GM19351 (cell line): ENCODE results near the gene XPO4.
A peak's percentile ranks its signal among the peaks of the same experiment; 100 is the strongest.
"Not testable (repeated sequence)": the region's sequence is repeated elsewhere in the genome, so short reads cannot be mapped to it uniquely, and the experiment has no call there.

Source experiments
- ATAC-seq: cut with Tn5 transposase; IDR thresholded peaks from one replicate; pipeline ENCODE4 v1.9.1; 2021; ENCODE audit warnings: mild to moderate bottlenecking, moderate library complexity; ENCODE audit not compliant: unreplicated experiment

The XPO4 gene

DNA sequence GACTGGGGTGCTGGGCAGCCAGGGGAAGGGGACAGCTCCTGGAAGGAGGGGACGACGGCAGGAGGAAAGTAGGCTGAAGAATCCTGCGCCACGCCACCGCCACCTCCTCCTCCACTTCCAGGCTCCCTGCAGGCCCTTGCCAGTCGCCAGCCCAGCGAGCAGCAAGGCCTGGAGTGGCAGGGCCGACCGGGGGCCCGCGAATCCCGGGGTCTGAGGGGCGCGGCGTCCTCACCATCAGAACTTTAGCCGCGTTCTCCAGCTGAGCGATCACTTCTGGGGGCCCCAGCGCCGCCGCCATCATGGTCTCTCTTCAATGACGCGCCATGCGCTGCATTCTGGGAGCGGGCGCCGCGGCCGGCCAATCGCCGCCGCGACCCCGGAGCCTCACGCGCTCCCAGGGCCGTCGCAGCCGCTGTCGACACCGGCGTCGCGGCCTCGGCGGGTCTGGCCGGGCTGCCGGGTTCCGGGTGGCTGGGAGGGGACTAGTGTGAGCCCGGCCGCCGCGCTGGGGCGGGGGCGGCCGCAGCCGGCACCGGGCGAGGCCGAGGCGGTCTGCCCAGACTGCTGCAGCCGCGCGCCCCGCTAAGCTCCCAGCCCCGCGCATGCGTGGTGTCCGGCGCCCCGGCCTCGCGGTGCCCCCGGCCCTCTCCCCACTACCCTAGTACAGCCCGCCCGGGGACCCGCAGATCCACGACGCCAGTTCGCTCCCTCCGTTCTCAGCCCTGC lies at the start of gene XPO4:
TSS of gene XPO4 (minus strand) at position 309 of the 726 bp plus-strand sequence. CDS start at position 301, 8 bp downstream.
- peak; percentile 92 for ATAC-seq

DNA sequence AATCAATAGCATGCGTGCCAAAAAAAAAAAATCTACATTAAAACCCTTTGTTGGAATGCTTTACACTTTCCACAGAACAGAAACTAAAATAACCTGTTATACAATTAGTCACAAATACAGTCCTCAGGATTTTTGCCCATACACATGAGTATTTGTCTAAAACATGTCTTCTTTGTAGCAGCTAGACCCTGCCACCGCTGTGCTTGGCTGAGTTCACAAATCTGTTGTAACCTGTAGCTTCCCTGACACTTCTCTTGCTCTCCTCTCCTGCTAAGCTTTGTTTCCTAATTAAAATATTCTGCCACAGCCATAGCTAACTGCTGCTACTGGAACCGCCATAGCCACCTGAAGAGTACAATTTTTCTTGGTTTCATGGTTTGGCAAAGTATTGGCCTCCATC lies 45.5 kb upstream of the XPO4 start:
- not testable (repeated sequence) for ATAC-seq

DNA sequence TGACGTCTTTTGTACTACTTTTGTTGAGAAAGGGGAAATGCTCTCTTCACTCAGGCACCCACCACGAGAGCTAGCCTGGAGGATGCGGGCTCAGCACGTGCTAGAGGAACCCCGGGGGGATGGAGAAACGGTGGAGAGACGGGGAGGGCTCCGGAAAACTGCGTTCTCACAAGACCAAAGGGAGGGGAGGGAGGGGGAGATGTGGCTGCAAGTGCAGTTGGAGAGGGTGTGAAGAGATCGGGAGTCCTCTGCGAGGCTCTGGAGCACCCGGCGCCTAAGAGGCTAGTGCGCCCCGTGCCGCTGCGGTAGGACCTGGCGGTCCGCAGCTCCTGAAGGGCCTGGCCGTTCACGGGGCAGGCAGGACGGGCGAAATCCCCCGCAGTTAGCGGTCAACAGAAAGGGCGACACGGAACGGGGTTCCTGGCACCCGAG lies 43.4 kb upstream of the XPO4 start:
- ATAC-seq: no peak

DNA sequence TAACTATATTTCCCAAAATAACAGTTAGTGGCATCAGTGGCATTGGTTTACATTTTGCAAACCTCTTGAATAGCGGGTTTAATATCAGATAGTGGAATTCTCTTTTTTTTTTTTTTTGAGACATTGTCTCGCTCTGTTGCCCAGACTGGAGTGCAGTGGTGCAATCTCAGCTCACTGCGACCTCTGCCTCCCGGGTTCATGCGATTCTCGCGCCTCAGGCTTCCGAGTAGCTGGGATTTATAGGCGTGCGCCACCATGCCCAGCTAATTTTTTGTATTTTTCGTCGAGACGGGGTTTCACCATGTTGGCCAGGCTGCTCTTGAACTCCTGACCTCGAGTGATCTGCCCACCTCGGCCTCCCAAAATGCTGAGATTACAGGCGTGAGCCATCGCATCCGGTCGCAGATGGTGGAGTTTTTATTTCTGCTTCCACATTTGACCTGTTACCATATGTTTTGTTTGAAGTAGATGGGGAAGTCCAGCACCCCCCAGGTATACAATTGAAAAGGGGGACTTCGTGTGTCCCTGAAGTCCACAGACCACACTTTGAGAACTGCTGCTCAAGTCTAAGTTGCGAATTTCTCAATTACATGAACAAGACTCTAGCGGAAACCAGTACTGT lies 40.5 kb upstream of the XPO4 start:
- no peak for ATAC-seq

- ATAC-seq: not testable (repeated sequence)
These were observed 38.0 kb upstream of the XPO4 start for GRCh38 chr13:20940511-20940910.

DNA sequence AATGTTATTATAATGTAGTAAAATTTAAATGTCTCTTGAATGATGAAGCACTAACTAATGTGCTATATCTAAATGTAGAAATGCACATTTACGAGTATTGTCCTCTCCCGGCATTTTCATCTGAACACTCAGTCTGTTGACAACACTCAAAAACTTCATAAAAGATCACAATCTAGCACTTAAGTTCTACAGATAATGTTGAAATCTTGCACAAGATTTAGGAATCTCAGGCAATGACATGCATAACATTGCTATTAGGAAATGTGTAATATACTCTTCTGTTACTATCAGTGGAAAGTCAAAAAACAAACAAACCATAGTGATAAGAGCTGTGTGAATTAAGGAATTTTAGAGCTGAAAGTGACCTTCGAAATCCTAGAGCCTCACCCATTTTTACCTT lies 37.5 kb upstream of the XPO4 start:
- no peak for ATAC-seq

DNA sequence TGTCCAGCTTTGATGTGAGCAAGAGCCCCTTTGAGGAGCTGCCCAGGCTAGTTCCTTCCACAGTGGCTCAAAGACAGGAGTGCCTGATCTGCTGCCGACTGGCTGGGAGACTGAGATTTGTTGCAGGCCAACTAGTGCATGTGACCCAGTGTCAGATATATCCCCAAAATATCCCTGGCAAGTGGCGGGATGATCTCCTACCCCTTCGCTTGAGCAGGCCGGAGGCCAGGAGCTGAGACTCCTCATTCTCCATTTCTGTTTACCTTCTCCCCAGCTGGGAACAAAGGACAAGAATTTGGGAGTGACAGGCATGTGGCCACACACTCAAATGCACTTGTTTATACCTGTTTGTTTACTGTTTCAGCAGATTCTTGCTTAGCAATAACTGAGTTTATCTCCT lies 37.1 kb upstream of the XPO4 start:
- ATAC-seq: no peak

GRCh38 chr13:20938302-20938701 lies 35.8 kb upstream of the XPO4 start:
- no peak for ATAC-seq

DNA sequence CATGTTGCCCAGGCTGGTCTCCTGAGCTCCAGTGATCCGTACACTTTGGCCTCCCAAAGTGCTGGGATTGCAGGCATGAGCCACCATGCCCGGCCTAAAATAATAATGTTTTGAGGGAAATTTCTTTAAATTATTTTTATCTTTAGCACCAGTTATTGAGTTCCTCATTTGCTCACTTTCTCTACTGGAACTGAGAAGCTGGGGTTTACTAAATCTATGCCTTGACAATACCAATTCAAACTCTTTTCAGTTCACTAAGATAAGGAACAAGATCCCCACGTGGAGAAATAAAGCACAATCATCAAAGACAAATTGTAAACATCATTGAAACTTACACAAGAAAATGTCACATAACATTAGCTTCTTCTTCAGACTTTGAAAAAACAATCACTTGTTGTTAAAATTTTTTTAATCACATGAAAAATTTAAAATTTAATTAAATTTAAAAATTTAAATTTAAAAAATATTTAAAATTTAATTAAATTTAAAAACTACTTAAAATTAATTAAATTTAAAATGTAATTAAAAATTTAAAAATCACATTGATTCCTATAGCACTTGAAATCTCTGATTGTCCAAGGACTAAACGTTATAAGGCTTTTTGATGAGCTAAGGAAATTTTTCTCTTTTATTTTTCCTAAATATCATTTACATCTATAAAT lies 25.2 kb upstream of the XPO4 start:
- ATAC-seq: no peak

DNA sequence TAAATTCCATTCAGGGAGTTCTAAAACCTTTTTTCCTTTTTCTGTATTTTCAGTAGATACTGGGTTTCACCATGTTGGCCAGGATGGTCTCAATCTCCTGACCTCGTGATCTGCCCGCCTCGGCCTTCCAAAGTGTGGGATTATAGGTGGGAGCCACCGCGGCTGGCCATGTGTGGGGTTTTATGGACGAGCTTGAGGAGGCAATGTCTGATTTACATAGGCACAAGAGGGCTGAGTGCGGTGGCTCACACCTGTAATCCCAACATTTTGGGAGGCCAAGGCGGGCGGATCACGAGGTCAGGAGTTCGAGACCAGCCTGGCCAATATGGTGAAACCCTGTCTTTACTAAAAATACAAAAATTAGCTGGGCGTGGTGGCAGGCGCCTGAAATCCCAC lies 22.8 kb upstream of the XPO4 start:
- ATAC-seq: not testable (repeated sequence)

- no peak for ATAC-seq
These were observed 22.3 kb upstream of the XPO4 start for GRCh38 chr13:20924758-20925394.

DNA sequence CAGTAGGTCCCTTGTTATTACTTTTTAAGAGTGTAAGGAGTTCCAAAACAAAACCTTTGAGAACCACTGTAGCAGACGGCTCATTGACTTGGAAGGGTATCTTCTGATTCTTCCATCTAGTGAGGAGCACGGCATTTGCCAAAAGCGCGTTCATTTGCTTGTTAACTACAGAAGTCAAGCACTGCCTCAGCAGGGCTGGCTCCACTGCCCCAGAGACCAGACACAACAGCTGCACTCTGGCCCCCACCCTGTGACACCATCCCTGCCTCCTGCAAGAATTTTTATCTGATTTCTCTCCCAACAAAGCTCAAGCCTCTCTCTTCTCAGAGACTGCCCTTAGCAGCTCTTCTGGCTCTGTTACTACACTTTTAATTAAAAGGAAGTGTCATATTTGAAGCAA lies 20.7 kb upstream of the XPO4 start:
- no peak for ATAC-seq

DNA sequence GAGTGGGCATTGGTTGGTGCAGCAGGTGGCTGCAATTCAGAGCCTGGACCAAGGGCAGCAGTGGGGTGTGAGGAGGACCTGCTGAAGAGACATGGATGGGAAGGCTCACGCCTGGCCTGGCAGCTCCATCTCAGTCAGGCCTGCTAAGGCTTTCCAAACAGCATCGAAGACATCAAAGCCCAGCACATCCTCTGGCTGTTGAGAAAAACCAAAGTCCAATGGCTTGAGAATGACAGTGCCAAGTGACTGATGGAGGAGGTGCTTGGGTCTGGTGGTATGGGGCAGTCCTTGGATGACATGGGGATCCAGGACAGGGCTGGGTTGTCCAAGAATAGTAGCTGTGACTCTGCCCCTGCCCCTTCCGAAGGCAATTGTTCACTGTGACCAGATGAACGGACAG lies 19.0 kb upstream of the XPO4 start:
- ATAC-seq: no peak

- ATAC-seq: not testable (repeated sequence)
These were observed 13.1 kb upstream of the XPO4 start for GRCh38 chr13:20915676-20916075.

DNA sequence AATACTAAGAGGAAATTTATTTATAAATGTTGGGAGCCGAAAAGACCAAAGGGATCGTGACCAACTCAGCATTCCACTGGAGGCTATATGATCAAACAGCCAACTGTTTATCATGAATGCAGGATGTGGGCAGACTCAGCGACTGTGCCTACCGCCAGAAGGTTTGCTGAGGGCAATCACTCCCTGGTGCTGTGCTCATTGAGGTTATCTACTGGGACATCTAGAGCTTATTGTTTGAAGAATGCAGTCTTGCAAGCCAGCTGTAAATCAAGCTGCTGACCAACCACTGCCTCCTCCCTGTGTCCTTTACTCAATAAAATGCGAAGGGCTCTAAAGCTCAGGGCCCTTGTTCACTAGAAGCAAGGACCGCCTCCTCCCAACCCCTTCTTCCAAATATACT lies 8.5 kb upstream of the XPO4 start:
- ATAC-seq: no peak

- ATAC-seq: no peak
These were observed 6.4 kb upstream of the XPO4 start for GRCh38 chr13:20908714-20909497.

DNA sequence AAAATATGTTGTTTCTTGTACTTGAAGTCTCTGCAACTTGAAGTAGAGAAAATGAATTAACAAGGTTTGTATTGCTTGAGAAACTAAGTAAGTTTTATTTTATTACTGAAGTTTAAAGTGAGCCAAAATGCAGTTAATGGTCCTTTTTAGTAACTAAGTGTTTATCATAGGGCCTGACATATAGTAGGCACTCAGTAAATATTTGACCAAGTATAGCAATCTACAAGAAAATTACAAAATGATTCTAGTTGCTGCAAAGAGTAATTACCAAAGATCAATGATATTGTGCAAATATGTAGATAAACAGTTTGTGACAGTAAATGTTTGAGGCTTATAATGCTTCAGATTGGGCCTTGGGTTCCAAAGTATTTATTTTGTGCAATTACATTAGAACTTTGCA lies 2.4 kb upstream of the XPO4 start:
- no peak for ATAC-seq

DNA sequence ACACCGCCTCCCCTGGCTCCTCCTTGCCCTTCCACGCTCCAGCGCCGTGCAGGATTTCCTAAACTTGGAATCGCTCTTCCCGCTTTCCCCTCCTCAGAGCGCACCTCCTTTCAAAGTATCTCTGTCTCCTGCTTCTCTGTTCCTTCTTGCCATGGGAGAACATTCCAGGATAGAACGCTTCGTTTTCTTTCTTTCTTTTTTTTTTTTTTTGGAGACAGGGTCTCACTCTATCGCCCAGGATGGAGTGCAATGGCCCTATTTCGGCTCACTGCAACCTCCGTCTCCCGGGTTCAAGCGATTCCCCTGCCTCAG lies 574 bp upstream of the XPO4 start:
- no peak for ATAC-seq

DNA sequence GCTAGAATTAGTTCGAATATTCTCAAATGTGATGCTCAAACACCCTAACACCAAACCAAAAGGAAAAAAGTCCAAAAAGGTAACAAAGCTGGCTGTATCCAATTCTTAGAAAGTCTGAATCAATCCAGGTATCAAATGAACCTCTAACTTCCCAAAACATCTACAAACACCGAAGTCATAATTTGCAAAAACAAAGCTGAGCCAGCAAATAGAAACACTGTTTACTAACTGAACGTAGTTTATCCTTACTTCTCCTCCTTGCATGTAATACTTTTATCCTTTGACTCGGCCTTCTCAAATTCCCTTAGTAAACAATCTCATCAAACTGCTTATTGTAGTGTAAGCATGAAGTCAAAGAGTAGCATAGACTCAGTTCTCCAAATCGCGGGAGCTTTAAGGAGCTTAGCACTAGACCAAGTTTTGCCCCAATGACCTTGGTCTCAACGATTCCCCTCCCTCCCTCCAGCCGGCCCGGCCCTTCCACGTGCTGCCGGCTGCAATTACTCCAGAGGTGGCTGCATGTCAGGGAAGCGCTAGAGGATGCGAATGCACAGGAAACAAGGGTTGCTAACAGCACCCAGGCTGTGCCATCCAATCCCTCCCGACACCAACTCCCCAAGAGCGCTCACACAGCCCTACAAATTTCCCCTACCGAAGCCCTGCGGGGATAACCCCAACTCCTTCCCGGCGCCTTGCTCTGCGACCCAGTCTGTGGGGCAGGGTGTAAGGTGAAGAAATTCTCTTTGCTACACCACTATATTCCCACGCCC lies 693 bp downstream of the XPO4 start:
- ATAC-seq: peak; percentile 34

DNA sequence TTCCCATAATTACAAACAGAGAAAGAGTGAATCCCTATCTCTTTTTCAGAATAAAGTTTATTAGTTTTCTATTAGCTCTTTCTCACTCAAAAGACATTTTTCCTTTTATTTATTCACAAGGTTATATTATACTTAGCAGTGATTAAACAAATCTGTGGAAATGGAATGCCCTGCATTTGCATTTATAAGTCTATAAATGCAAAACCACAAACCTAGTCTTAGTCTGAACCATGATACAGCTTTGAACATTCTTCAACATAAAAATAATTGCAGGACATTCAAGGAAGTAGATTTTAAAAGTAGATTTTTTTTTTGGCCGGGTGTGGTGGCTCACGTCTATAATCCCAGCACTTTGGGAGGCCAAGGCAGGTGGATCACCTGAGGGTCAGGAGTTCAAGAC lies 8.3 kb downstream of the XPO4 start:
- no peak for ATAC-seq
